ENCODE measurements around the gene REV3L. TPM values are rescaled to one million over a fixed set of nuclear protein-coding genes. Genes with fewer than 3 reads are reported as not detected.

REV3L gene
- total RNA-seq, 1 donor from 2014 or later: 19.7 TPM

GRCh38 chr6:111406200-111406721 lies 76.8 kb downstream of the REV3L start:
- DNase-seq (ENCODE audit: low spot score): no peak
- H3K4me3 Mint-ChIP-seq (ENCODE audit: unreplicated experiment): no peak overlapping the region
- TF ChIP-seq, protein P1, sequence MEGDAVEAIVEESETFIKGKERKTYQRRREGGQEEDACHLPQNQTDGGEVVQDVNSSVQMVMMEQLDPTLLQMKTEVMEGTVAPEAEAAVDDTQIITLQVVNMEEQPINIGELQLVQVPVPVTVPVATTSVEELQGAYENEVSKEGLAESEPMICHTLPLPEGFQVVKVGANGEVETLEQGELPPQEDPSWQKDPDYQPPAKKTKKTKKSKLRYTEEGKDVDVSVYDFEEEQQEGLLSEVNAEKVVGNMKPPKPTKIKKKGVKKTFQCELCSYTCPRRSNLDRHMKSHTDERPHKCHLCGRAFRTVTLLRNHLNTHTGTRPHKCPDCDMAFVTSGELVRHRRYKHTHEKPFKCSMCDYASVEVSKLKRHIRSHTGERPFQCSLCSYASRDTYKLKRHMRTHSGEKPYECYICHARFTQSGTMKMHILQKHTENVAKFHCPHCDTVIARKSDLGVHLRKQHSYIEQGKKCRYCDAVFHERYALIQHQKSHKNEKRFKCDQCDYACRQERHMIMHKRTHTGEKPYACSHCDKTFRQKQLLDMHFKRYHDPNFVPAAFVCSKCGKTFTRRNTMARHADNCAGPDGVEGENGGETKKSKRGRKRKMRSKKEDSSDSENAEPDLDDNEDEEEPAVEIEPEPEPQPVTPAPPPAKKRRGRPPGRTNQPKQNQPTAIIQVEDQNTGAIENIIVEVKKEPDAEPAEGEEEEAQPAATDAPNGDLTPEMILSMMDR (IDR thresholded peaks at IDR 0.05; ENCODE audit: unreplicated experiment): no peak
- peaks cover 4% of the 10 kb centered on the region for H3K4me1 Mint-ChIP-seq (ENCODE audit: unreplicated experiment)
- H3K27me3 Mint-ChIP-seq (ENCODE audit: unreplicated experiment): no peaks in the 10 kb centered on the region
- H3K36me3 Mint-ChIP-seq (ENCODE audit: low read depth, unreplicated experiment): peaks cover 12% of the 10 kb centered on the region
- H3K27ac Mint-ChIP-seq (ENCODE audit: unreplicated experiment): no peak overlapping the region
- H3K9me3 Mint-ChIP-seq (ENCODE audit: unreplicated experiment): no peaks in the 10 kb centered on the region

DNA sequence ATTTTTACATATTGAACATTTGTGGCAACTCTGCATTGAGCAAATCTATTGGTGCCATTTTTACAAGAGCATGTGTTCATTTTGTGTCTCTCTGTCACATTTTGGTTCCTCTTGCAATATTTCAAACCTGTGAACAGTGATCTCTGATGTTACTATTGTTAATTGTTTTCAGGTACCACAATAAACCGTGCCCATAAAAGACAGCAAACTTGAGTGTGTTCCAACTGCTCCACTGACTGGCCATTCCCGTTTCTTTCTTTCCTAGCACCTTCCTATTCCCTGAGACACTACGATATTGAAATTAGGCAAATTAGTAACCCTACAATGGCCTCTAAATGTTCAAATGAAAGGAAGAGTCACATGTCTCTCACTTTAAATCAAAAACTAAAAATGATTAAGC lies 79.6 kb downstream of the REV3L start:
- Mint-ChIP-seq H3K4me1 (ENCODE audit: unreplicated experiment) (no peaks in the 10 kb centered on the region), H3K27me3 (ENCODE audit: unreplicated experiment) (no peaks in the 10 kb centered on the region), H3K27ac (ENCODE audit: unreplicated experiment) (no peak overlapping the region), H3K36me3 (ENCODE audit: low read depth, unreplicated experiment) (peaks cover 12% of the 10 kb centered on the region), H3K4me3 (ENCODE audit: unreplicated experiment) (no peak overlapping the region), H3K9me3 (ENCODE audit: unreplicated experiment) (no peaks in the 10 kb centered on the region)
- DNase-seq (ENCODE audit: low spot score): no peak
- TF ChIP-seq, protein P1 (IDR thresholded peaks at IDR 0.05; ENCODE audit: unreplicated experiment): no peak

DNA sequence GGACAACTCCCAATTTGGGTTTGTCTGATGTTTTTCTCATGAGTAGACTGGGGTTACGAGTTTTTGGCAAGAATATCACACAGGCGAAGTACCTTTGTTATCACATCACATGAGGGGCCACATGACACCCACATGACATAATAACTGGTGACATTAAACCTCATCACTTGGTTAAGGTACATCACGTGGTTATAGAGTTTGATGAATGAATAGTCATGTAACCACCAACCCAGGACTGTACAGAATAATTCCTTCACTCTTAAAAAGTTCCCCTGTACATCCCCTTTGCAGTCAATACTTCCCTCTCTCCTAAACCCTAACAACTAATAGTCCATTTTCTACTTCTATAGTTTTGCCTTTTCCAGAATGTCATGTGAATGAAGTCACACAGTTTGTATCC lies 83.4 kb downstream of the REV3L start:
- Mint-ChIP-seq H3K4me3 (ENCODE audit: unreplicated experiment) (no peak overlapping the region), H3K27me3 (ENCODE audit: unreplicated experiment) (peaks cover 1% of the 10 kb centered on the region), H3K4me1 (ENCODE audit: unreplicated experiment) (no peaks in the 10 kb centered on the region), H3K9me3 (ENCODE audit: unreplicated experiment) (no peaks in the 10 kb centered on the region), H3K27ac (ENCODE audit: unreplicated experiment) (no peak overlapping the region), H3K36me3 (ENCODE audit: low read depth, unreplicated experiment) (peaks cover 12% of the 10 kb centered on the region)
- TF ChIP-seq, protein P1 (IDR thresholded peaks at IDR 0.05; ENCODE audit: unreplicated experiment): no peak
- DNase-seq (ENCODE audit: low spot score): no peak

GRCh38 chr6:111388681-111389080 lies 94.3 kb downstream of the REV3L start:
- no peak for DNase-seq (ENCODE audit: low spot score)
- Mint-ChIP-seq H3K36me3 (ENCODE audit: low read depth, unreplicated experiment) (no peaks in the 10 kb centered on the region), H3K27ac (ENCODE audit: unreplicated experiment) (no peak overlapping the region), H3K4me3 (ENCODE audit: unreplicated experiment) (no peak overlapping the region), H3K9me3 (ENCODE audit: unreplicated experiment) (no peaks in the 10 kb centered on the region), H3K27me3 (ENCODE audit: unreplicated experiment) (no peaks in the 10 kb centered on the region), H3K4me1 (ENCODE audit: unreplicated experiment) (no peaks in the 10 kb centered on the region)
- TF ChIP-seq, protein P1 (IDR thresholded peaks at IDR 0.05; ENCODE audit: unreplicated experiment): no peak

DNA sequence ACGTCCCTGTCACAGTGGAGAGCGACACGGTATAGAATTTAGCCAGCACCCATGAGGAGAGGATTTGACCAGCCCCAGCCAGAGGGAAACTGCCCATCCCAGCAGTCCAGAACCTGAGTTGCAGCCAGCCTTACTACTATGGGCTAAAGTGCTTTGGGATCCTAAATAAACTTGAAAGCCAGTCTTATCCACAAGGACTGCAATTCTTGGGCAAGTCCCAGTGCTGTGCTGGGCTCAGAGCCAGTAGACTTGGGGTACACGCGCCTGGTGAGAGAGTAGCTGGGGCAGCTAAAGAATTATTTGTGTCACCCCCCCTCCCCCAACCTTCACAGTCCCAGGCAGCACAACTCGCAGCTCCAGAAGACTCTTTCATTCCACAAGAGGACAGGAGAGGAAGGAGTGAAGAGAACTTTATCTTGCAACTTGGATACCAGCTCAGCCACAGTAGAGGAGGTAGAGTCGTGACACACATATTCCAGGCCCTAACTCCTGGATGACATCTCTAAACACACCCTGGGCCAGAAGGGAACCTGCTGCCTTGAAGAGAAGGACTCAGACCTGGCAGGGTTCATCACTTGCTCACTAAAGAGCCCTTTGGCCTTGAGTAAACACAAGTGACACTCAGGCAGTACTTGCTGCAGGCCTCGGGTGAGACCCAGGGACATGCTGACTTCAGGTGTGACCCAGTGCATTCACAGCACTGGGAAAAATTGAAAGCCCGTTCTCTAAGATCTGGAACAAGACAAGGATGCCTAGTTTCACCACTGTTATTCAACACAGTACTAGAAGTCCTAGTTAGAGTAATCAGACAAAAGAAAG lies 100.3 kb downstream of the REV3L start:
- DNase-seq (ENCODE audit: low spot score): no peak
- H3K27me3 Mint-ChIP-seq (ENCODE audit: unreplicated experiment): no peaks in the 10 kb centered on the region
- no peaks in the 10 kb centered on the region for H3K9me3 Mint-ChIP-seq (ENCODE audit: unreplicated experiment)
- H3K4me3 Mint-ChIP-seq (ENCODE audit: unreplicated experiment): no peak overlapping the region
- H3K36me3 Mint-ChIP-seq (ENCODE audit: low read depth, unreplicated experiment): no peaks in the 10 kb centered on the region
- no peak overlapping the region for H3K27ac Mint-ChIP-seq (ENCODE audit: unreplicated experiment)
- no peaks in the 10 kb centered on the region for H3K4me1 Mint-ChIP-seq (ENCODE audit: unreplicated experiment)
- TF ChIP-seq, protein P1 (IDR thresholded peaks at IDR 0.05; ENCODE audit: unreplicated experiment): no peak

Data from endothelial cell (in vitro differentiated cells).